Activated naive CD4-positive, alpha-beta T cell treated with anti-CD3 and anti-CD28 coated beads for 36 hours (primary cell): ENCODE results near the gene ATP6V0E1. TPM values are rescaled to one million over a fixed set of nuclear protein-coding genes. Genes with fewer than 3 reads are reported as not detected.
A peak's percentile ranks its signal among the peaks of the same experiment; 100 is the strongest.

ENCODE experiments used
- CTCF ChIA-PET: fragments of 350-600 bp; sonication (Branson Sonifier 250); formaldehyde crosslinking; loops from one replicate; lab custom pipeline; 2021; ENCODE audit warnings: antibody characterized with exemption; lab: Charles Lee
- DNase-seq: peaks from one replicate; pipeline ENCODE4 v3.0.0-alpha.2; 2020
- H3K27ac Mint-ChIP-seq: one replicate; pipeline ENCODE4 v1.8.0; 2021; ENCODE audit warnings: mild to moderate bottlenecking, mixed read lengths
- H3K27me3 Mint-ChIP-seq: one replicate; pipeline ENCODE4 v1.8.0; 2021; ENCODE audit warnings: low read depth, mixed read lengths
- H3K36me3 Mint-ChIP-seq: one replicate; pipeline ENCODE4 v1.8.0; 2021; ENCODE audit warnings: low read depth, mixed read lengths
- H3K4me1 Mint-ChIP-seq: one replicate; pipeline ENCODE4 v1.8.0; 2021; ENCODE audit warnings: low read depth, mixed read lengths
- H3K4me3 Mint-ChIP-seq: one replicate; pipeline ENCODE4 v1.8.0; 2021; ENCODE audit warnings: mild to moderate bottlenecking, moderate library complexity, mixed read lengths
- H3K9me3 Mint-ChIP-seq: one replicate; pipeline ENCODE4 v1.8.0; 2021; ENCODE audit warnings: mixed read lengths
- intact Hi-C: fragments of 100-400 bp; cut with micrococcal nuclease; formaldehyde crosslinking; loops from one replicate; pipeline ENCODE4 v1.15.1; 2023
- total RNA-seq, 2 experiments: library from RNA; stranded (reverse); gene quantifications; one replicate each; pipeline ENCODE4 v1.2.3, GENCODE V29; 2021

ATP6V0E1 gene
- total RNA-seq, 2 experiments from 2014 or later, result 70.9 to 71.9 TPM

DNA sequence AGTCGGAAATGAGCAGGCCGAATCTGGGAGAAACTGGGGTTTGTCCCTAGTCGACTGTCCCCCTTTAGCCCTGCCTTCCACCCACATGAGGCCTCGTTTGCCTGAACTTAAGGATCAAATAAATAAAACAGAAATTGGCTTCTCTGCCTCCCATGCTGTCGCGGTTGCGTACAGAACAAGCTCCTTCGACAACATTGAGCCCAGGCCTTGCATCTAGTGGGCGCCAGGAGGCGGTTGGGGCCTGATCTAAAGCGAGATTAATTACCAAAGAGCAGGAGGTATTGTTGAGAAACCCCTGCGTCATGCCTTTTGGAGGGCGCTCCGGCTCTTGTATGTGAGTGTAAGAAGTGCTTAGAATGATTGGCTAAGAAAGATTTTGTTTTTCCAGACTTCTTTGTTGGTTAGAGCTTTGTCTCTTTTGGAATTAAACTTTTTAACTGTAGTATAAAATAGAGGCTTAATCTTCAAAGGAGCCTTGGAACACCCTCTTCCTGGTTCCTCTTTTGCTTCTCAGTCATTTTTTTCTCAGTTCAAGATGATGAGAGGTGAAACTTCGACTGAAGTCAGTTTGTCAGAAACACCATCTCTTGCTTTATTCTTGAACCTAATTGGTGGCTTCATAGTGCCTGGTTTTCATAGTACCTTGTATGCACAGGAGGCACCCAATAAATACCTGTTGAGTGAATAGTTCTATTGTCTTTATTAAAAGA, 828 bp downstream of the ATP6V0E1 start:
- peak; percentile 91 for DNase-seq
- peak overlapping the region; percentile 97 for H3K27ac Mint-ChIP-seq
- no peaks in the 10 kb centered on the region for H3K27me3 Mint-ChIP-seq
- no peaks in the 10 kb centered on the region for H3K9me3 Mint-ChIP-seq
- peaks cover 22% of the 10 kb centered on the region for H3K36me3 Mint-ChIP-seq
- CTCF ChIA-PET, result interaction anchor here (0.6 to 2.8 kb wide), 25 partner anchors 11 to 352 kb away, joined by 3 to 20 read pairs (median 4); partner anchors contain the start of gene BNIP1
- intact Hi-C loops, result loop anchor here (1.0 to 2.0 kb wide), 9 partner anchors 25 to 632 kb away; partner anchors contain the start of genes BNIP1, BOD1, RPL26L1 and STC2
- peak overlapping the region; percentile 97 for H3K4me3 Mint-ChIP-seq
- H3K4me1 Mint-ChIP-seq, result peaks cover 38% of the 10 kb centered on the region

DNA sequence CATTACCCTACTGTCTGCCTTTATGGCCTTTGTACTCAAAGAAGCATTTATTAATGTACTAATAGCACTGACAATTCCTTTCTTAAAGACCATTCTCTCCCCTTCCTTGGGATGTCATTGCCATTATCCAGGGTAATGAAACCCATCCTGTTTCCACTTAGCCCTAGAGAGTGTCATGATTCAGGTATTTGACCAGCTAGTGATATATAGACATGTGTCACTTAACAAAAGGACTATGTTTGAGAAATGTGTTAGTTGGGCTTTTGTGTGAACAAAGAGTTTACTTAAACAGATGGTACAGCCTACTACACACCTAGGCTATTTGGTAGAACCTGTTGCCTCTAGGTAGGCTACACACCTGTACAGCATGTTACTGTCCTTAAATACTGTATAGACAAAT, 2.0 kb downstream of the ATP6V0E1 start:
- DNase-seq, result no peak
- no peaks in the 10 kb centered on the region for H3K9me3 Mint-ChIP-seq
- H3K27me3 Mint-ChIP-seq, result no peaks in the 10 kb centered on the region
- H3K4me1 Mint-ChIP-seq, result peaks cover 39% of the 10 kb centered on the region
- peaks cover 22% of the 10 kb centered on the region for H3K36me3 Mint-ChIP-seq
- peak overlapping the region; percentile 97 for H3K27ac Mint-ChIP-seq
- CTCF ChIA-PET, result interaction anchor here (0.6 kb wide), 1 partner anchor 144 kb away, joined by 4 read pairs; no protein-coding TSS in a partner anchor
- peak overlapping the region; percentile 33 for H3K4me3 Mint-ChIP-seq
- intact Hi-C loops, result loop anchor here (2.0 kb wide), 2 partner anchors 79 to 631 kb away; partner anchors contain the start of gene BOD1

DNA sequence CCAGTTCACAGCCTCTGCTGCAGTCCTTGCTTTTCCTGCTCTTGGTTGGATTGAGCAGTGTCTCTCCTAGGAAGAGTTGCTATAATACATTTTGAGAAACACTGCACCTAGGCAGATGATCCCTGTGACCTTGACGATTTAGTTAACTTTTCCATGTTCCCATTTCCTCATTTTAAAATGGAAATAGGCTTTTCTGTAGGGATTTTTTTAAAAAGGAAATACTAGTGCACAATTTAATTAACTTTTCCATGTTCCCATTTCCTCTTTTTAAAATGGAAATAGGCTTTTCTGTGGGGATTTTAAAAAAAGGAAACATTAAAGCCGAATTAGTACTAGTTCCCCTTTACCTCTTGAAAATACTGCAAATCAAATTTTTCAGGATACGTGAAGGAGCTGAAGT, 4.7 kb downstream of the ATP6V0E1 start:
- H3K27me3 Mint-ChIP-seq, result no peaks in the 10 kb centered on the region
- H3K4me1 Mint-ChIP-seq, result peaks cover 49% of the 10 kb centered on the region
- no peak overlapping the region for H3K4me3 Mint-ChIP-seq
- CTCF ChIA-PET, result interaction anchor here (0.7 kb wide), 1 partner anchor 46 kb away, joined by 3 read pairs; no protein-coding TSS in a partner anchor
- DNase-seq, result no peak
- no peak overlapping the region for H3K27ac Mint-ChIP-seq
- no peaks in the 10 kb centered on the region for H3K9me3 Mint-ChIP-seq
- peaks cover 33% of the 10 kb centered on the region for H3K36me3 Mint-ChIP-seq
- intact Hi-C loops, result no loop called here

DNA sequence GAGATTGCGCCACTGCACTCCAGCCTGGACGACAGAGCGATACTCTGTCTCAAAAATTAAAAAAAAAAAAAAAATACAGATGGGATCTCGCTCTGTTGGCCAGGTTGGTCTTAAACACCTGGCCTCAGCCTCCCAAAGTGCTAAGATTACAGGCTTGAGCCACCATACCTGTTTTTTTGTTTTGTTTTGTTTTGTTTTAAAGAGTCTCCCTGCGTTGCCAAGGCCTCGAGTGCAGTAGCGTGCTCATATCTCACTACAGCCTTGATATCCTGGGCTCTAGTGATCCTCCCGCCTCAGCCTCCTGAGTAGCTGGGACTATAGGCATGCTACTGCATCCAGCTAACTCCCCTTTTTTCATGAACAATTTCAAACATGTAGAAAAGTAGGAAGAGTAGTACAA, 7.2 kb downstream of the ATP6V0E1 start:
- no peaks in the 10 kb centered on the region for H3K27me3 Mint-ChIP-seq
- intact Hi-C loops, result no loop called here
- H3K36me3 Mint-ChIP-seq, result peaks cover 38% of the 10 kb centered on the region
- no peak overlapping the region for H3K27ac Mint-ChIP-seq
- no peaks in the 10 kb centered on the region for H3K9me3 Mint-ChIP-seq
- H3K4me1 Mint-ChIP-seq, result peaks cover 54% of the 10 kb centered on the region
- no peak for DNase-seq
- no peak overlapping the region for H3K4me3 Mint-ChIP-seq
- CTCF ChIA-PET, result no interaction called here

DNA sequence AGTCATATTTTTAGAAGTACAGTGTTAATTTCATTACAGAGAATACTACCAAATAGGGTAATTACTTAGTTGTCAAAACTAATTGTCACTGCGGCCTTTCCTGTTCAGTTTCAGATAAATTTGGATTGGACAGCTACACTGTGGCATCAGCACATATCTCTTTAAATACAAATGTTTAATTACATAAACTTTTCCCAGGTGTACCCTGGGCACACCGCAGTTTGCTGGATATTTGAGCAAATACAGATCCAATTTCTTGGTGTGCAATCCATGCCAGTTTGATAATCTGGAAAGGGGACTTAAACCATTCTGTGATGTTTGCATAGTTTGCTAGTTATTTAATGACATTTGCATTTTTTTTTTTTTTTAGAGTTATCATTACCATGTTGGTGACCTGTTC, 10.8 kb downstream of the ATP6V0E1 start:
- no peak for DNase-seq
- intact Hi-C loops, result no loop called here
- CTCF ChIA-PET, result interaction anchor here (1.0 to 2.3 kb wide), 4 partner anchors 11 to 150 kb away, joined by 3 to 10 read pairs (median 4); partner anchors contain the start of genes ATP6V0E1 and BNIP1
- H3K4me3 Mint-ChIP-seq, result no peak overlapping the region
- no peaks in the 10 kb centered on the region for H3K27me3 Mint-ChIP-seq
- peaks cover 34% of the 10 kb centered on the region for H3K36me3 Mint-ChIP-seq
- no peak overlapping the region for H3K27ac Mint-ChIP-seq
- peaks cover 52% of the 10 kb centered on the region for H3K4me1 Mint-ChIP-seq
- no peaks in the 10 kb centered on the region for H3K9me3 Mint-ChIP-seq

DNA sequence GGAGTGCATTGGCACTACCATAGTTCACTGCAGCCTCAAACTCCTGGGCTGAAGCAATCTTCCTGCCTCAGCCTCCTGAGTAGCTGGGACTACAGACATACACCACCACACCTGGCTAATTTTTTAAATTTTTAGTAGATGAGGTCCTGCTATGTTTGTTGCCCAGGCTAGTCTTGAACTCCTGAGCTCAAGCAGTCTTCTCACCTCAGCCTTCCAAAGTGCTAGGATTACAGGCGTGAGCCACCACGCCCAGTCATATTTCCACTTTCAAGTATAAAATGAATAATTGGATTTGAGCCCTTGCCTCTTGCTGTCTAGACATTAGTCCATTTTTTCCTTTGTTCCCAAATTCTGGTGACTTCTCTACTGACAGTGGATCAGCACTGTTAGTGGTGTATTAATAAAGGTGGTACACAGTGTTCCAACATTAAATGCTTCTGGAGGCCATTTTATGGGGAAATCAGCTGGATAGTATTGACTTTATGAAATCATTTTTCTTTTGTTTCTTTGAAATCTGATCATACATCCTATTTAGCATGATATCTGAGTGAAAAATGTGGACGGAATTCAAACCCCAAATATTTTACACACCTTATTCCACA, 15.9 kb downstream of the ATP6V0E1 start:
- peak overlapping the region; percentile 57 for H3K27ac Mint-ChIP-seq
- H3K4me1 Mint-ChIP-seq, result peaks cover 74% of the 10 kb centered on the region
- no peaks in the 10 kb centered on the region for H3K9me3 Mint-ChIP-seq
- CTCF ChIA-PET, result interaction anchor here (0.6 kb wide), 1 partner anchor 83 kb away, joined by 3 read pairs; no protein-coding TSS in a partner anchor
- no peak overlapping the region for H3K4me3 Mint-ChIP-seq
- peaks cover 25% of the 10 kb centered on the region for H3K36me3 Mint-ChIP-seq
- DNase-seq, result peak; percentile 12
- intact Hi-C loops, result loop anchor here (5.0 kb wide), 1 partner anchor 38 kb away; no protein-coding TSS in a partner anchor
- no peaks in the 10 kb centered on the region for H3K27me3 Mint-ChIP-seq

DNA sequence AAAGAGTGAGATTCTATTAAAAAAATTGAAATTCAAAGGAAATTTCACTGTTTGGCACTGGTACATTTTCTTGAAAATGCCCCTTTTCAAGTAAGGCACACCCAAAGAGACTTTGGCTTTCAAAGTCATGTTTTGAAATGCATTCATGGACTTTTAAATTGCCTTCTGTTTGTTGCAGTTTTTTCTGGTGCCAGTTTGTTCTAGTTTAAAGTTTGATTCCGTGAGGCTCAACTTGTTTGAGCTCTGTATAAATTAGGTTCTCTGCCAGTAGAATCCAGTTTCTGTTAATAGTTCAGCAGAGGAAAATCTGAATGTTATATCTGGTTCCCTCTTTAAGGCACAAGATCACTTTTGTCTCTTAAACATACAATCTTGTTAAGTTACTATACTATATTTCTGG, 16.4 kb downstream of the ATP6V0E1 start:
- Mint-ChIP-seq H3K27me3 (no peaks in the 10 kb centered on the region), H3K9me3 (no peaks in the 10 kb centered on the region), H3K36me3 (peaks cover 24% of the 10 kb centered on the region), H3K4me1 (peaks cover 79% of the 10 kb centered on the region), H3K4me3 (no peak overlapping the region), H3K27ac (no peak overlapping the region)
- no peak for DNase-seq
- CTCF ChIA-PET, result interaction anchor here (0.6 kb wide), 1 partner anchor 9 kb away, joined by 3 read pairs; no protein-coding TSS in a partner anchor
- intact Hi-C loops, result loop anchor here (5.0 kb wide), 1 partner anchor 37 kb away; no protein-coding TSS in a partner anchor

DNA sequence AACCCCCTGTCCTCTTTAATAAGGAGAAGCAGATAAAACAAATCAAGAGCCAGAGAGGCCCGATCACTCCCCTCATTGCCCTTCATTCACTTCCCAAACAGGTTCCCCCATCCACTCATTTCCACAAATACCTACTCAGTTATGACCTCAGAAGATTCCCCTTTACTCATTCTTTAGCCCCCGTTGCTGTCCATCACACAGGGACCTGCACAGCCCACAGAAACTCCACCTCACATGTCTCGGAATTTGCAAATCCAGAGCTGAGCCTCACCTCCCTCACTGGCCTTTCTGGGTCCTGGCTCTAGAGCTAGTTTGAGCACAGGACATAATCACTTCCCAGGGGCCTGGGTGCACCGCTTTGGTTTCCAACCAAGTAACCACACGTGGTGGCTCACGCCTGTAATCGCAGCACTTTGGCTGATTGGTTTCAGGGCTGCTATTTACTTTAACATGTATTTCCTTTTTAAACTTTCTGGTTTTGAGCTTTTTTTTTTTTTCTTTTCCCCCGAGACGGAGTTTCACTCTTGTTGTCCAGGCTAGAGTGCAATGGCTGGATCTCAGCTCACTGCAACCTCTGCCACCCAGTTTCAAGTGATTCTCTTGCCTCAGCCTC, 17.8 kb downstream of the ATP6V0E1 start:
- no peaks in the 10 kb centered on the region for H3K27me3 Mint-ChIP-seq
- H3K27ac Mint-ChIP-seq, result peak overlapping the region; percentile 26
- DNase-seq, result peak; percentile 22
- CTCF ChIA-PET, result no interaction called here
- no peak overlapping the region for H3K4me3 Mint-ChIP-seq
- peaks cover 79% of the 10 kb centered on the region for H3K4me1 Mint-ChIP-seq
- H3K36me3 Mint-ChIP-seq, result peaks cover 16% of the 10 kb centered on the region
- intact Hi-C loops, result no loop called here
- no peaks in the 10 kb centered on the region for H3K9me3 Mint-ChIP-seq

DNA sequence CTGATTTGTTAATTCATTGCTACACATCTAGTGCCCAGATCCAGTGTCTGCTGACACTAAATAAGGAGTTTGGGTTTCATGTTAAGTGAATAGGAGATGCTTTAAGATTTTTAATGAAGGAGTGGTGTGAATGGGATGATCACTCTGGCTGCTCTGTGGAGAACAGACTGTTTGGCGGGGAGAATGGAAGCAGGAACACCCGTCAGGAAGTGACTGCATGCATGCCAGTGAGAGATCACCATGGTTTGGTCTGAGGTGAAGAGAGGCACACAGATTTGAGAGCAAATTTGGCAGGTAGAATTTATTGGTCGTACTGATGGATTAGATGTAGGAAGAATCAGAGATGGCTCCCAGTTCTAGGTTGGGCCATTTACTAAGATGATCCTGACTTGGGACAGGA, 19.8 kb downstream of the ATP6V0E1 start:
- intact Hi-C loops, result no loop called here
- Mint-ChIP-seq H3K36me3 (peaks cover 7% of the 10 kb centered on the region), H3K27ac (no peak overlapping the region), H3K27me3 (no peaks in the 10 kb centered on the region), H3K9me3 (no peaks in the 10 kb centered on the region), H3K4me3 (no peak overlapping the region), H3K4me1 (peaks cover 80% of the 10 kb centered on the region)
- CTCF ChIA-PET, result no interaction called here
- DNase-seq, result no peak

DNA sequence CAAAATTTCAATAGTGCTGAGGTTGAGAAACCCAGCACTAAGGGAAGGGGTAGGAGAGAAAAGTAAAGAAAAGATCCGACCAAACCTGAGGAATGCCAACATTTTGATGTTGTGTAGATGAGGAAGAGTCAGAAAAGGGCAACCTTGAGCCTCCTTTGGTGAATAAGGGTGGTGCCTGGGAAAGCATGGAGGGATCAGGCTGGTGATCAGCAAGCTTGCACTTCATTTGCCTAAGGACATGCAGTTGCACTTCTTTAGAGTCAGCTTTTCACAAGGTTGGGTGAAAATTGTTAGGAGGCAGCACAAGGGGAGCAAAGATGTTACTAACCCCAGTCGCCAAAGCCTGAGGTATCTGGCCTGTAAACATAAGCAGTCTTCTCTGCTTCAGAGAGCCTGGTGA, 20.4 kb downstream of the ATP6V0E1 start:
- CTCF ChIA-PET, result interaction anchor here (0.6 kb wide), 1 partner anchor 215 kb away, joined by 3 read pairs; no protein-coding TSS in a partner anchor

DNA sequence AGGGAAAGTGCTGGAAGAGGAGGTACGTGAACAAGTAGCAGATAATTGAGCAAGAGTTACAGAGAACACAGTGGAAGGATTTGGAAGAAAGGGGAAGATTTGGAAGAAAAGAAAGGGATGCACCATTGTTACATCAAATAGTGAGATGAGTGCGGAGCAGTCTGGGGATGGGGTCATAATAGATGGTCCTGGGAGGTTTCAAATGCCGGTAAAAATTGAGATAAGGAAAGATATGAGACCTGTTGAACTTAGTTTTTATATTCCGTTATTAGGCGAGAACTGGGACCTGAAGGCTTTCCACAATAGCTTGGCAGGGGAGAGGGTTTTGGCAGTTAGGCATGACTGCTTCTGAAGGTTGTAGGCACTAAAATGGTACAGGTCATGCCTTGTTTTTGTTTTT, 20.9 kb downstream of the ATP6V0E1 start:
- Mint-ChIP-seq H3K4me1 (peaks cover 73% of the 10 kb centered on the region), H3K27me3 (no peaks in the 10 kb centered on the region), H3K36me3 (peaks cover 7% of the 10 kb centered on the region), H3K4me3 (no peak overlapping the region), H3K9me3 (no peaks in the 10 kb centered on the region), H3K27ac (no peak overlapping the region)
- CTCF ChIA-PET, result interaction anchor here (0.6 kb wide), 1 partner anchor 216 kb away, joined by 3 read pairs; no protein-coding TSS in a partner anchor
- DNase-seq, result no peak
- intact Hi-C loops, result no loop called here

More for the DNA sequence above, 20.4 kb downstream of the ATP6V0E1 start:
- intact Hi-C loops, result no loop called here
- Mint-ChIP-seq H3K4me1 (peaks cover 75% of the 10 kb centered on the region), H3K36me3 (peaks cover 7% of the 10 kb centered on the region), H3K4me3 (no peak overlapping the region), H3K27ac (no peak overlapping the region), H3K27me3 (no peaks in the 10 kb centered on the region), H3K9me3 (no peaks in the 10 kb centered on the region)
- no peak for DNase-seq

DNA sequence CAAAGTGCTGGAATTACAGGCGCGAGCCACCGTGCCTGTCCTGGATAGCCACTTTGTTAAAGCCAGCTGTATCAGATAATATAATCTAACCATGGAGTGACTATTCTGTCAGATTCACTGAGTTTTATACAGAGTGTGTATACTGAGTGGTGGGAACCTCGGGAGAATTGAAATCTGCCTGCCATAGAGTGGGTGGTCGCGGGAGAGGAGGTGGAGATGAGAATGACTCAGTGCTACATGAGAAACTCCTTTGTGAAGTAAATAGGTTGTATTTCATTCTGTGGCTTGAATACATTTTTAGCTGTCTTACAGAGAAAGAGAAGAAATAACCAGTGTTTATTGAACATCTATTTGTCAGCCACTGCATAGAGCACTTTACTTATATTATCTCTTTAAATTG, 26.4 kb downstream of the ATP6V0E1 start:
- H3K4me3 Mint-ChIP-seq, result no peak overlapping the region
- H3K4me1 Mint-ChIP-seq, result peaks cover 50% of the 10 kb centered on the region
- H3K27me3 Mint-ChIP-seq, result no peaks in the 10 kb centered on the region
- intact Hi-C loops, result no loop called here
- H3K36me3 Mint-ChIP-seq, result no peaks in the 10 kb centered on the region
- CTCF ChIA-PET, result interaction anchor here (1.2 kb wide), 1 partner anchor 28 kb away, joined by 3 read pairs; no protein-coding TSS in a partner anchor
- H3K27ac Mint-ChIP-seq, result no peak overlapping the region
- H3K9me3 Mint-ChIP-seq, result no peaks in the 10 kb centered on the region
- DNase-seq, result peak; percentile 27
